Glutamatergic neuron (in vitro differentiated cells): ENCODE data around the gene ZNF778. TPM values are rescaled to one million over a fixed set of nuclear protein-coding genes. Genes with fewer than 3 reads are reported as not detected.

Experiments used
- DNase-seq: peaks from one replicate; pipeline ENCODE4 v3.0.0; 2022
- H3K27ac Mint-ChIP-seq: one replicate; pipeline ENCODE4 v1.8.0; 2020; ENCODE audit warnings: mild to moderate bottlenecking, mixed read lengths, inconsistent platforms; ENCODE audit not compliant: unreplicated experiment
- H3K27me3 Mint-ChIP-seq: one replicate; pipeline ENCODE4 v1.8.0; 2020; ENCODE audit warnings: mild to moderate bottlenecking, moderate library complexity, mixed read lengths, inconsistent platforms; ENCODE audit not compliant: unreplicated experiment
- H3K36me3 Mint-ChIP-seq: one replicate; pipeline ENCODE4 v1.8.0; 2020; ENCODE audit warnings: mild to moderate bottlenecking, mixed read lengths, inconsistent platforms; ENCODE audit not compliant: unreplicated experiment
- H3K4me1 Mint-ChIP-seq: one replicate; pipeline ENCODE4 v1.8.0; 2020; ENCODE audit warnings: mild to moderate bottlenecking, low read depth, mixed read lengths, inconsistent platforms; ENCODE audit not compliant: unreplicated experiment
- H3K4me3 Mint-ChIP-seq: one replicate; pipeline ENCODE4 v1.8.0; 2020; ENCODE audit warnings: mild to moderate bottlenecking, mixed read lengths, inconsistent platforms; ENCODE audit not compliant: unreplicated experiment
- H3K9me3 Mint-ChIP-seq: one replicate; pipeline ENCODE4 v1.8.0; 2020; ENCODE audit warnings: mild to moderate bottlenecking, moderate library complexity, mixed read lengths, inconsistent platforms; ENCODE audit not compliant: unreplicated experiment
- total RNA-seq: library from RNA; stranded (reverse); fragmentation: NEBNext Ultra II Directional; extraction: Animal tissue kit (Norgen Biotek cat#: 25700); gene quantifications from one replicate; pipeline ENCODE4 v1.2.1, GENCODE V29; 2021; ENCODE audit not compliant: unreplicated experiment
- TF ChIP-seq, protein P1 (sequence below): fragments of 200-600 bp; sonication (generic); IDR thresholded peaks from one replicate; pipeline ENCODE4 v1.5.0; 2021; ENCODE audit not compliant: partially characterized antibody, unreplicated experiment

ZNF778 gene
- total RNA-seq, 1 donor from 2014 or later, result 36.2 TPM

DNA sequence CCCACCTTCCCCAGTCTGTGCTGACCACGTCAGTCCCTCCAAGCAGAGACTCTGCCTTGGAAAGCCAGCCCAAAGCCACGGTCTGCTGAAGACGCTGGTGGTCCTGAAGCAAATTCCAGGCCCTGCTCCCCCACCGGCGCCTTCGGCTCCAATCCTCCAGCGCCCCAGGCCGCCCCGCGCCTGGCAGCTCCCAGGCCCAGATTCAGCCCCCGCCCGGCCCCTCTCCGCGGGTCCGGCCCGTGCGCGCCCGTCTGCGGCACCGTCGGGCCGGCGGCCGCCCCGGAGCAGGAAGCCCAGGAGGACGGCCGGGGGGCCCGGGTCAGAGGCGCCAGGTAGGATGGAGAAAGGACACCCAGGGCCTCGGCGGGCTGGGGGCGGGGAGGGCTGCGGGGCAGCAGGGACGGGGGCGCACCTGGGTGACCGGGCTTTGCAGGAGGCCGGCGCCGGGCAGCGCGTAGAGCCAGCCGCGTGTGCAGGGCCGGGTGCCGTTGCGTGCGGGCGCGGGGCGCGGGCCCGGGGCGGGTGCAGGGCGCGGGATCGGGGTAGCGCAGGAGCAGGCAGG, 16.6 kb upstream of the ZNF778 start:
- TF ChIP-seq, protein P1, sequence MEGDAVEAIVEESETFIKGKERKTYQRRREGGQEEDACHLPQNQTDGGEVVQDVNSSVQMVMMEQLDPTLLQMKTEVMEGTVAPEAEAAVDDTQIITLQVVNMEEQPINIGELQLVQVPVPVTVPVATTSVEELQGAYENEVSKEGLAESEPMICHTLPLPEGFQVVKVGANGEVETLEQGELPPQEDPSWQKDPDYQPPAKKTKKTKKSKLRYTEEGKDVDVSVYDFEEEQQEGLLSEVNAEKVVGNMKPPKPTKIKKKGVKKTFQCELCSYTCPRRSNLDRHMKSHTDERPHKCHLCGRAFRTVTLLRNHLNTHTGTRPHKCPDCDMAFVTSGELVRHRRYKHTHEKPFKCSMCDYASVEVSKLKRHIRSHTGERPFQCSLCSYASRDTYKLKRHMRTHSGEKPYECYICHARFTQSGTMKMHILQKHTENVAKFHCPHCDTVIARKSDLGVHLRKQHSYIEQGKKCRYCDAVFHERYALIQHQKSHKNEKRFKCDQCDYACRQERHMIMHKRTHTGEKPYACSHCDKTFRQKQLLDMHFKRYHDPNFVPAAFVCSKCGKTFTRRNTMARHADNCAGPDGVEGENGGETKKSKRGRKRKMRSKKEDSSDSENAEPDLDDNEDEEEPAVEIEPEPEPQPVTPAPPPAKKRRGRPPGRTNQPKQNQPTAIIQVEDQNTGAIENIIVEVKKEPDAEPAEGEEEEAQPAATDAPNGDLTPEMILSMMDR, result no peak
- Mint-ChIP-seq H3K27ac (no peak overlapping the region), H3K9me3 (peaks cover 11% of the 10 kb centered on the region), H3K36me3 (peaks cover 12% of the 10 kb centered on the region), H3K27me3 (peaks cover 20% of the 10 kb centered on the region), H3K4me1 (no peaks in the 10 kb centered on the region), H3K4me3 (peak overlapping the region; percentile 28)
- DNase-seq, result peak; percentile 40

DNA sequence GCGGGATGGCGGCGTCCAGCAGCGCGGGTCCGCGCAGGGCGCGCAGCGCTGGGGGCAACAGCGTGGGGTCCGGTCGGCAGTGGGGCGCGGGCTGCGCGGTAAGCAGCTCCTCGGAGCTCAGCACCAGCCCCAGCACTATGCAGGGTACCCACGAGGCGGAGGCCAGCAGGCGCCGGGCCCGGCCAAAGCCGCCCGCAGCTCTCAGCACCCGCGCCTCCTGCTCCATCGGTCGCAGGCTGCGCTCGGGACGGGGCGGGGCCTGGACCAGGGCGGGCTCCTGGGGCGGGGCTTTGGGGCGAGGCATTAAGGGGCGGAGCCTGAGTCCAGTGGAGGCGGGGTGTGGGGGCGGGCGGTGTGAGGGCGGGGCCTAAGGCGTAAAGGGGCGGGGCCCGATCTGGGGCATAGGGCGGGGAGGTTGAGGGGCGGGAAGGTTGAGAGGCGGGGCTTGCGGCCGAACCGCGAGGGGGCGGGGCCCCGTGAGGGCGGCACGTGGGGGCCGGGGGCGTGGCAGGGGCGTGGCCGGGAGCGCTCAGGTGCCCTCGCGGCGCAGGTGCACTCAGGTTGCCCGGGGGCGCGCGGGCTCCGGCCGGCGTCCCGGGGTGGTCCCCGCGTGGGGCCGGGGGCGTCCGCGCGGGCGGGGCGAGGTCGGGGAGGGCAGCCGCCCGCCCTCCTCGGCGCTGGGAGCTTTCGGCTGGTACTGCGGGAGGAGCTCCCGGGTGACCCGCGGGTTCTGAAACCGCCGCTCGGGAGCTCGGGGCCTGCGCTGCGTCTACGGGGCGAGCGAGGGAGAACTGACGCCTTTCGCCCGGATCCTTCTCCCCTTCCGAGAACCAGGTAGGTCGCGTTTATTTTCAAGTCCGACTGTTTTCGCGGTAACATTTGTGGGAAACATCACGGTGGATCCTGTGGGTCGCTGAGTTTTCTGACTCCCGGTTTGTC, 15.8 kb upstream of the ZNF778 start:
- Mint-ChIP-seq H3K36me3 (peaks cover 12% of the 10 kb centered on the region), H3K27ac (no peak overlapping the region), H3K9me3 (peaks cover 11% of the 10 kb centered on the region), H3K4me3 (peak overlapping the region; percentile 65), H3K27me3 (peaks cover 19% of the 10 kb centered on the region), H3K4me1 (no peaks in the 10 kb centered on the region)
- DNase-seq, result peak; percentile 94
- TF ChIP-seq, protein P1, result no peak

DNA sequence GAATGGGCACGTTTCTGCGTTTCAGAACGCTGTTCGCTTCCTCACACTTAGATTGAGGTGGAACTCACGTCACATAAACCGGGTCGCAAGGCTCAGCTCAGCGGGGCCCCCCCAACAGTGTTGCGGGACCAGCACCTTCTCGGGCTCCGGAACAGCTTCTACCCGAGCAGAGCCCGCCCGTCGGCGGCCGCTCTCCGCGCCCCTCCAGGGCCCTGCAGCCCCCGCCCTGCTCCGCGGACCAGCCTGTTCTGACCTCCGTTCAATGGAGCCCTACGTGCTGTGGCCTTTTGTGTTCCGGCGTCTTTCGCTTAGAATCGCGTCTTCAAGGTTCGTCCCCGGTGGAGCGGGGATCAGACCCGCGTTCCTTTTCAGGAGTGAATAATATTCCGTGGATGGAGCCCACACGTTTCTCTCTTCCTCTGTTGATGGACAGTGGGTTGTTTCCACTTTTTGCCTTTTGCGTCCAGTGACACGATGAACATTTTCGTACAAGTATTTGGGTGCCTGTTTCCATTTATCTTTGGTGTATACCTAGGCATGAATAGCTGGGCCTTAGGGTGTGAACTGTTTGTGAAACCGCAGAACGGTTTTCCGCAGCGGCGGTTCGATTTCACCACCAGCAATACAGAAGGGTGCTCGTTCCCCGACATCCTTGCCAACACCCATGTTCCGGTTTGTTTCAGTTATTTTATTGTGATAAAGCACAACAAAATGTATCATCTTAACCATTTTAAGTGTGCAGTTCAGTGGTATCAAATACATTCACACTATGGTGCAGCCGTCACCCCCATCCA, 14.9 kb upstream of the ZNF778 start:
- Mint-ChIP-seq H3K9me3 (peaks cover 11% of the 10 kb centered on the region), H3K36me3 (peaks cover 12% of the 10 kb centered on the region), H3K4me1 (no peaks in the 10 kb centered on the region), H3K27ac (no peak overlapping the region), H3K4me3 (peak overlapping the region; percentile 65), H3K27me3 (peaks cover 19% of the 10 kb centered on the region)
- TF ChIP-seq, protein P1, result no peak
- no peak for DNase-seq

DNA sequence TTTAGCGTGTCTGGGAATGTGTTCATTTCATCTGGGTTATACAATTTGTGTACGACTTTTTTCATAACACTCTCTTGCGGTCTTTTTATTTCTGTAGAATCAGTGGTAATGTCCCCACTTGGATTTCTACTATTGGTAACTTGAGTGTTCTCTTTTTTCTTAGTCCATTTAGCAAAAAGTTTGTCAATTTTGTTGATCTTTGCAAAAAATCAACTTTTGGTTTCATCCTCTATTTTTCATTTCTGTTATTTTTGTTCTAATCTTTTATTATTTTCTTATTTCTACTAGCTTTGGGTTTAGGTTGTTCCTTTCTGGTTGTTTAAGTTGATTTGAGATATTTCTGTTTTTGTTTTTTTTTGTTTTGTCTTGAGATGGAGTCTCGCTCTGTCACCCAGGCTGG, 9.5 kb upstream of the ZNF778 start:
- peaks cover 11% of the 10 kb centered on the region for H3K4me1 Mint-ChIP-seq
- peaks cover 6% of the 10 kb centered on the region for H3K9me3 Mint-ChIP-seq
- peaks cover 5% of the 10 kb centered on the region for H3K27me3 Mint-ChIP-seq
- no peak overlapping the region for H3K4me3 Mint-ChIP-seq
- H3K27ac Mint-ChIP-seq, result no peak overlapping the region
- H3K36me3 Mint-ChIP-seq, result peaks cover 7% of the 10 kb centered on the region
- no peak for DNase-seq
- TF ChIP-seq, protein P1, result no peak
